ENCODE data around the gene ADAMTS17.

- TF ChIP-seq CTCF (IDR thresholded peaks at IDR 0.05) (no peak), SIN3A (IDR thresholded peaks at IDR 0.05; ENCODE audit: borderline replicate concordance, insufficient read depth, low read depth, low read length) (no peak), POLR2AphosphoS5 (IDR thresholded peaks at IDR 0.05; ENCODE audit: low read depth, low read length) (no peak)
Observed at GRCh38 chr15:100278596-100279380, 63.0 kb downstream of the ADAMTS17 start.
